ENCODE results near the gene AUTS2. TPM values are rescaled to one million over a fixed set of nuclear protein-coding genes. Genes with fewer than 3 reads are reported as not detected.

AUTS2 gene
- total RNA-seq, 2 experiments from 2014 or later: 17.5 to 23.8 TPM

DNA sequence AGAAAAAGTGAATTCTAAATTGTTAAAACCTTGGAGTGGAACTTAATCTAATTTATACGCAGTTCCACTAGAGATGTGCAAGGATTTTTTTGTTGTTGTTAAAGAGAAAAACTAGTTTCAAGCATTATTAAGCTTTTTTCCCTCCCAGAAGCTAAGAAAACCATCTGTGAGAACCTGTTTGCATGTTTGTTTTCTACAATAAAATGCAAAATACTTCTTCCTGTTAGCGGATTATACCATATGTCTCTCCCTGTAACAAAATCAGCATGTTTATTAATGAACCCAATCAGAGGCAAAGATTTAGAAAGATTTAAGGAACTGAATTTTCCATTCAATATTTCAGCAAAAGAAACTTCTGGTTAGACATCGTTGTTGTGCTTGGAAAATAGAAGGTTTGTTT is 953.9 kb downstream of the AUTS2 start:
- Mint-ChIP-seq H3K9me3 (no peaks in the 10 kb centered on the region), H3K27ac (no peak overlapping the region), H3K27me3 (peaks cover 4% of the 10 kb centered on the region), H3K36me3 (no peaks in the 10 kb centered on the region), H3K4me3 (no peak overlapping the region), H3K4me1 (no peaks in the 10 kb centered on the region)
- POLR2A ChIA-PET: no interaction called here
- ATAC-seq (ENCODE audit: low read depth): no peak
- no peak for DNase-seq

- DNase-seq: no peak
- Mint-ChIP-seq H3K36me3 (no peaks in the 10 kb centered on the region), H3K4me3 (no peak overlapping the region), H3K4me1 (no peaks in the 10 kb centered on the region), H3K27me3 (peaks cover 4% of the 10 kb centered on the region), H3K27ac (no peak overlapping the region), H3K9me3 (peaks cover 1% of the 10 kb centered on the region)
- POLR2A ChIA-PET: no interaction called here
- ATAC-seq (ENCODE audit: low read depth): no peak
These were observed 955.1 kb downstream of the AUTS2 start for GRCh38 chr7:70553364-70553763.

GRCh38 chr7:70554646-70555045 is 956.4 kb downstream of the AUTS2 start:
- Mint-ChIP-seq H3K27me3 (peaks cover 4% of the 10 kb centered on the region), H3K9me3 (peaks cover 2% of the 10 kb centered on the region), H3K36me3 (no peaks in the 10 kb centered on the region), H3K4me1 (no peaks in the 10 kb centered on the region), H3K4me3 (no peak overlapping the region), H3K27ac (no peak overlapping the region)
- DNase-seq: no peak
- no peak for ATAC-seq (ENCODE audit: low read depth)
- POLR2A ChIA-PET: no interaction called here

GRCh38 chr7:70556761-70557160 is 958.5 kb downstream of the AUTS2 start:
- no peaks in the 10 kb centered on the region for H3K36me3 Mint-ChIP-seq
- DNase-seq (no peak), ATAC-seq (ENCODE audit: low read depth) (no peak)
- POLR2A ChIA-PET: no interaction called here
- peaks cover 6% of the 10 kb centered on the region for H3K9me3 Mint-ChIP-seq
- no peak overlapping the region for H3K27ac Mint-ChIP-seq
- no peak overlapping the region for H3K4me3 Mint-ChIP-seq
- H3K4me1 Mint-ChIP-seq: no peaks in the 10 kb centered on the region
- H3K27me3 Mint-ChIP-seq: peaks cover 2% of the 10 kb centered on the region

GRCh38 chr7:70557338-70557737 is 959.1 kb downstream of the AUTS2 start:
- H3K36me3 Mint-ChIP-seq: no peaks in the 10 kb centered on the region
- H3K27ac Mint-ChIP-seq: no peak overlapping the region
- no peak for ATAC-seq (ENCODE audit: low read depth)
- peaks cover 6% of the 10 kb centered on the region for H3K9me3 Mint-ChIP-seq
- DNase-seq: no peak
- POLR2A ChIA-PET: no interaction called here
- peaks cover 2% of the 10 kb centered on the region for H3K27me3 Mint-ChIP-seq
- no peak overlapping the region for H3K4me3 Mint-ChIP-seq
- H3K4me1 Mint-ChIP-seq: no peaks in the 10 kb centered on the region

DNA sequence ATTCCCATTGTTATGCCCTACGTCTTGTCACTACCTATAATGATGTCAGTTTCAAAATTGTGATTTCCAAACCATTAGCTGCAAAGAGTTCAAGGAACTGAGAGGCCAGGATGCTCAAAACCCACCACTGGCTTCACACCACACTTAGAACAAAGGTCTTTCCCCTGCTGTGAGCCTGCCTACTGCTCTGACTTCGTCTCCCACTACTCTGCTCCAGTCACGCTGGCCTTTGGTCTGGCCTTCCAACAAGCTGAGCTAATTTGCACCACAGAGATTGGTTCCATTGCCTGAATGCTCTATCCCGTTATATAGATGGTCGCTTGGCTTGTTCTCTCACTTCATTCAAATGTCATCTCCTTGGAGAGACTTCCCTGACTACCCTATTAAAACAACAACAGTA is 961.5 kb downstream of the AUTS2 start:
- Mint-ChIP-seq H3K9me3 (peaks cover 6% of the 10 kb centered on the region), H3K27ac (no peak overlapping the region), H3K4me3 (no peak overlapping the region), H3K4me1 (no peaks in the 10 kb centered on the region), H3K27me3 (peaks cover 2% of the 10 kb centered on the region), H3K36me3 (no peaks in the 10 kb centered on the region)
- DNase-seq (no peak), ATAC-seq (ENCODE audit: low read depth) (no peak)
- POLR2A ChIA-PET: no interaction called here

- Mint-ChIP-seq H3K36me3 (no peaks in the 10 kb centered on the region), H3K27ac (no peak overlapping the region), H3K4me1 (no peaks in the 10 kb centered on the region), H3K27me3 (peaks cover 2% of the 10 kb centered on the region), H3K9me3 (peaks cover 4% of the 10 kb centered on the region), H3K4me3 (no peak overlapping the region)
- POLR2A ChIA-PET: no interaction called here
- DNase-seq: no peak
- ATAC-seq (ENCODE audit: low read depth): no peak
These were observed 965.7 kb downstream of the AUTS2 start for GRCh38 chr7:70563960-70564359.

- DNase-seq: no peak
- H3K4me1 Mint-ChIP-seq: no peaks in the 10 kb centered on the region
- no peaks in the 10 kb centered on the region for H3K9me3 Mint-ChIP-seq
- no peaks in the 10 kb centered on the region for H3K36me3 Mint-ChIP-seq
- POLR2A ChIA-PET: no interaction called here
- H3K4me3 Mint-ChIP-seq: no peak overlapping the region
- no peak overlapping the region for H3K27ac Mint-ChIP-seq
- H3K27me3 Mint-ChIP-seq: peaks cover 4% of the 10 kb centered on the region
- ATAC-seq (ENCODE audit: low read depth): no peak
These were observed 967.6 kb downstream of the AUTS2 start for GRCh38 chr7:70565721-70566370.

DNA sequence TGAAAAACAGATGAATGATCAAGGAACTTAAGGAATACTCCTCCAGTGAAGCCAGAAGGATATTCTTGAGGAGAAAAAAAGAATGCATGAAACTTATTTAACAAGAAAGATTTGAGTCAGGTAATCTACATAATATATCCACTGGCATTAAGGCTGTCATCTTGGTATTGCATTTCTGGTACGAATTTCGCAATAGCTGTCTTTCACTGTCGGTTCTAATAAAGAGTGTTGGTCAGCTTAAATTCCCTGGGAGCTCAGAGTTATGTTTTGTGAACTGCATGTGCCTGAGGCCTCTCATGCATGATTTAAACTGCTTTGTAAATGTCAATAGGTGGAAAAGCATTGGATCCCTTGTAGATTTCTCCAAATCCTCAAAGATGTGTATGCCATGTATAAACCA is 968.4 kb downstream of the AUTS2 start:
- DNase-seq (no peak), ATAC-seq (ENCODE audit: low read depth) (no peak)
- Mint-ChIP-seq H3K36me3 (no peaks in the 10 kb centered on the region), H3K9me3 (no peaks in the 10 kb centered on the region), H3K4me1 (no peaks in the 10 kb centered on the region), H3K4me3 (no peak overlapping the region), H3K27ac (no peak overlapping the region), H3K27me3 (peaks cover 2% of the 10 kb centered on the region)
- POLR2A ChIA-PET: no interaction called here

DNA sequence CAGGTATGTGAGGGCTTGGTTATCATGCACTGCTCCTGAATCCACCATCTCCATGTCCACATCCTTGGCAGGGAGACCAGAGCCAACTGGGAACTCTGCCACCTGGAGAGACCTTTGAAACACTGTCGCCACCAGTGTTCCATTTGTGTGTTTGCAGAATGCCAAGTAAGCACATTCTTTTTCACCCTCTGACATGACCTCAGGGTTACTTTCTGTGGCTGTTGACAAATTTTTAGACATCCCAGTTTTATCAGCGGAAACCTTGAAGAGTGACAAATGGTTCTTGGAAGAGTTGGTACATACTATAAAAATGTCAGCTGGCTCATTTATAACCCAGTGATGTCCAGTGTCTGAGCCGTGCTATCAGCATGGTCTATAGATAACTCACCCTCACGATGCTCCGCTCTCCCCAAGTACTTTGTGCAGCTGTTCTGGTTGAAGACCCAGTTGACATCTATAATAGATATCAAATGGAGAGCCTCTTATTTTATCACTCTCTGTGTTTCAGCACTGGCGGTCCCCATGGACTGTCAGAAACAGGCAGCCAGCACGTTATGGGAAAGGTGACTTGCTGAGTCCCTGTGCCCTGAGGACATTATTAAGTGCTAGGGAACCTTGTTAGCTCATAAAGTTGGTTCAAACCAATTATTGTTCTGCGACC is 970.5 kb downstream of the AUTS2 start:
- no peak overlapping the region for H3K4me3 Mint-ChIP-seq
- no peak for DNase-seq

GRCh38 chr7:70569335-70569819 is 971.1 kb downstream of the AUTS2 start:
- POLR2A ChIA-PET: no interaction called here
- Mint-ChIP-seq H3K9me3 (no peaks in the 10 kb centered on the region), H3K4me1 (no peaks in the 10 kb centered on the region), H3K36me3 (no peaks in the 10 kb centered on the region), H3K27me3 (peaks cover 2% of the 10 kb centered on the region), H3K27ac (no peak overlapping the region), H3K4me3 (no peak overlapping the region)
- DNase-seq (no peak), ATAC-seq (ENCODE audit: low read depth) (no peak)

More for the DNA sequence above, 970.5 kb downstream of the AUTS2 start:
- no peak overlapping the region for H3K27ac Mint-ChIP-seq
- H3K9me3 Mint-ChIP-seq: no peaks in the 10 kb centered on the region
- peaks cover 2% of the 10 kb centered on the region for H3K27me3 Mint-ChIP-seq
- no peaks in the 10 kb centered on the region for H3K36me3 Mint-ChIP-seq
- POLR2A ChIA-PET: no interaction called here
- no peak for ATAC-seq (ENCODE audit: low read depth)
- no peaks in the 10 kb centered on the region for H3K4me1 Mint-ChIP-seq

- POLR2A ChIA-PET: no interaction called here
- Mint-ChIP-seq H3K4me1 (no peaks in the 10 kb centered on the region), H3K27ac (no peak overlapping the region), H3K27me3 (peaks cover 2% of the 10 kb centered on the region), H3K4me3 (no peak overlapping the region), H3K9me3 (no peaks in the 10 kb centered on the region), H3K36me3 (no peaks in the 10 kb centered on the region)
- no peak for DNase-seq
- ATAC-seq (ENCODE audit: low read depth): no peak
These were observed 971.8 kb downstream of the AUTS2 start for GRCh38 chr7:70570029-70570428.

GRCh38 chr7:70570961-70571360 is 972.7 kb downstream of the AUTS2 start:
- ATAC-seq (ENCODE audit: low read depth) (no peak), DNase-seq (no peak)
- H3K9me3 Mint-ChIP-seq: no peaks in the 10 kb centered on the region
- H3K4me1 Mint-ChIP-seq: no peaks in the 10 kb centered on the region
- POLR2A ChIA-PET: no interaction called here
- H3K36me3 Mint-ChIP-seq: no peaks in the 10 kb centered on the region
- no peak overlapping the region for H3K4me3 Mint-ChIP-seq
- no peak overlapping the region for H3K27ac Mint-ChIP-seq
- peaks cover 2% of the 10 kb centered on the region for H3K27me3 Mint-ChIP-seq

GRCh38 chr7:70571403-70571934 is 973.2 kb downstream of the AUTS2 start:
- Mint-ChIP-seq H3K4me3 (no peak overlapping the region), H3K36me3 (no peaks in the 10 kb centered on the region), H3K9me3 (no peaks in the 10 kb centered on the region), H3K27me3 (peaks cover 2% of the 10 kb centered on the region), H3K27ac (no peak overlapping the region), H3K4me1 (no peaks in the 10 kb centered on the region)
- DNase-seq (no peak), ATAC-seq (ENCODE audit: low read depth) (no peak)
- POLR2A ChIA-PET: no interaction called here

Data from activated naive CD8-positive, alpha-beta T cell treated with anti-CD3 and anti-CD28 coated beads, Interleukin-2, amount 10 ng/mL, durations not matched to agents 7 days and 5 days (primary cell).